HG03354 (cell line): ENCODE data around the gene KMO.

Source experiments
- ATAC-seq: cut with Tn5 transposase; IDR thresholded peaks from one replicate; pipeline ENCODE4 v1.9.1; 2021; ENCODE audit warnings: mild to moderate bottlenecking; ENCODE audit not compliant: unreplicated experiment, poor library complexity, severe bottlenecking

KMO gene

DNA sequence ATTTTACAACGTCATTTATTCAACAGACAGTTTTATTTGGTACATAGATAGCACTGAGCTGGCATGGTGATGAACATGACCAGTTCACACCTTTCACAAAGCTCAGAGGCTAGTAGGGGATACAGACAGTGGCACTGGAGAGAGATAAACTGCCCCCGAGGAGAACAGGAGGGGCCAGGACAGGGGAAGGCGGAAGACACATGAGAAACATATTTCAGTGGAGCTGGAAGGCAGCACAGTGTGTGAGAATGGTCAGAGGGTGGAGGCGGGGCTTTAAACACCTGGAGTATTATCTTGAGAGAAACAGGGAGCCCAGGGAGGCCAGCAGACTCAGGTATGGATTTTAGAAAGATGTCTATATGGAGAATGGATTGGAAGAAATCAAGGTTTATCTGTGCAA, 58.5 kb downstream of the KMO start:
- ATAC-seq: no peak

DNA sequence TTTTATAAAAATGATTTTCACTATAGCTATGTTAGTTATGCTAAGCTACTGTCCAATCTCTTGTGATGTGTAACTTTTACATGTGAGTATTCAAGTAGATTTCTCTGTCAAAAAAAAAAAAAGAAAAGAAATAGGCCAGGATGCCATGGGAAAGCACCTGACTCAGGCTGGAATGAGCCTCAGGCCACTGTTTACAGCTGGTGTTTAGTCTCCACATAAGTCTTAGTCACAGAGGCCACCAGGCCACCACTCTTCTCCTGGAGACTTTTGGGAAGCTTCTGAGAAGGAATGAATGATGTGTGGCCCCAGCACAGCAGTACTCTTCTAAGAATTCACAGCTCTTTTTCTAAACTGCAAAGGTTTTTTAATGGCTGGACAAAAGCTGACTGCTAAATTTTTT, 59.1 kb downstream of the KMO start:
- ATAC-seq: no peak

DNA sequence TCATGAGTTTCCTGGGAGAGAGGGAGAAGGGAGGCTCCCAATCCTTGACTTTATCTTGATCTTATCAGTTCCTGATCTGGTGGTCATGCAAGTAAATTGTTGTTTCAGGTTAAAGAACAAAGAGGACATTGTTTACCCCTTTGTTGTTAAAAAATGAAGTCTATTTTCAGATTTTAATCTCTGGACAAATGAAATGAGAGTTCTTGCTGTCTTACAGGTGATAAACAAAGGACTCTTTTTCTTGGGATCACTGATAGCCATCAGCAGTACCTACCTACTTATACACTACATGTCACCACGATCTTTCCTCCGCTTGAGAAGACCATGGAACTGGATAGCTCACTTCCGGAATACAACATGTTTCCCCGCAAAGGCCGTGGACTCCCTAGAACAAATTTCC, 59.6 kb downstream of the KMO start:
- no peak for ATAC-seq

DNA sequence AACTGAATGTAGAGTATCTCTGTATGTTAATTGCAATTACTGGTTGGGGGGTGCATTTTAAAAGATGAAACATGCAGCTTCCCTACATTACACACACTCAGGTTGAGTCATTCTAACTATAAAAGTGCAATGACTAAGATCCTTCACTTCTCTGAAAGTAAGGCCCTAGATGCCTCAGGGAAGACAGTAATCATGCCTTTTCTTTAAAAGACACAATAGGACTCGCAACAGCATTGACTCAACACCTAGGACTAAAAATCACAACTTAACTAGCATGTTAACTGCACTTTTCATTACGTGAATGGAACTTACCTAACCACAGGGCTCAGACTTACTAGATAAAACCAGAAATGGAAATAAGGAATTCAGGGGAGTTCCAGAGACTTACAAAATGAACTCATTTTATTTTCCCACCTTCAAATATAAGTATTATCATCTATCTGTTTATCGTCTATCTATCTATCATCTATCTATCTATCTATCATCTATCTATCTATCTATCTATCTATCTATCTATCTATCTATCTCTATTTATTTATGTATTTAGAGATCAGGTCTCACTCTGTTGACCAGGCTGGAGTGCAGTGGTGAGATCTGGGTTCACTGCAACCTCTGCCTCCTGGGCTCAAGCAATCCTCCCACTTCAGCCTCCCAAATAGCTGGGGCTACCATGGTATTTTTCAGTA, 60.2 kb downstream of the KMO start:
- peak; percentile 77 for ATAC-seq

DNA sequence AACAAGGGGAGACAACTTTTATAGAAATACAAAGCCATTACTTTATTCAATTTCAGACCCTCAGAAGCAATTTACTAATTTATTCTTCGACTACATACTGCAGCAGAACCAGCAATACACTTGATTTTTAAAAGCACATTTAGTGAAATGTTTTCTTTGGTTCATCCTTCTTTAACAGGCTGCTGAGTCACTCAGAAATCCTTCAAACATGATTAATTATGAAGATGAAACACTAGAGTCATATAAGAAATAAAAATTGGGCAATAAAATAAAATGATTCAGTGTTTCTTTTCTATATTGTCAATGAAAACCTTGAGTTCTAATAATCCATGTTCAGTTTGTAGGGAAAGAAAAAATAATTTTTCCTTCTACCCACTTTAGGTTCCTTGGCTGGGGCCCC, 61.0 kb downstream of the KMO start:
- ATAC-seq: no peak

DNA sequence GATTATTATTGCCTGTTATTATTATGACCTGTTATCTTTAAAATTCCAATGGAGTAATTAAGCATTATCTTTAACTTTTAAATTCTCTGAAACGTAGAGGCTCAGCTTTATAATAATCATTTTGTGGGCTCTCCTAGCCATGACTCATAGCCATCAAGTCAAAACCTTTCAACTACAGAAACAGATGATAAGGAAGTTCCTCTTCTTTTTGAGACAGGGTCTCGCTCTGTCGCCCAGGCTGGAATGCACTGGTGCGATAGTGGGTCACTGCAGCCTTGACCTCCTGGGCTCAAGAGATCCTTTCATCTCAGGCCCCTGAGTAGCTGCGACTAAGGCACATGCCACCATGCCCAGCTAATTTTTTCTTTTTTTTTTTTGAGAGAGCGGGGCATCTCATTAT, 64.5 kb downstream of the KMO start:
- ATAC-seq: no peak

DNA sequence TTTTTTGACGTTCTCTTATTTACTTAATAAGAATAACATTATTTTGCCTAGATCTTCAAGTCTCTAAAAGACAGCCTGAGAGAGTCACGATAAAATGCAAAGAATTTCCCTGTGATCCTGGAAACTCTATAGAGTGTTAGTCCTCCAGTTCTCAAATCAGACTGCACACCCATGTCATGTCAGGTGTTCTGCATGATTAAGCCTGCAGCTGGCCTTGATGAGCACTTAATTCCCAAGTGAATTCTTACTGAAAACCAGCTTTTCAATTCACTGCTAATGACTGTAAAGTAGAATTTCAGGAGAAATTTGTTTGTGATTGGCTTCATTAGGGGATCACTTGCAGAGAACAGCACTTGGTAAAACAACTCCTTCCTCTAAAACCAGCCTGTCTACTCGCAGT, 66.1 kb downstream of the KMO start:
- peak; percentile 34 for ATAC-seq

DNA sequence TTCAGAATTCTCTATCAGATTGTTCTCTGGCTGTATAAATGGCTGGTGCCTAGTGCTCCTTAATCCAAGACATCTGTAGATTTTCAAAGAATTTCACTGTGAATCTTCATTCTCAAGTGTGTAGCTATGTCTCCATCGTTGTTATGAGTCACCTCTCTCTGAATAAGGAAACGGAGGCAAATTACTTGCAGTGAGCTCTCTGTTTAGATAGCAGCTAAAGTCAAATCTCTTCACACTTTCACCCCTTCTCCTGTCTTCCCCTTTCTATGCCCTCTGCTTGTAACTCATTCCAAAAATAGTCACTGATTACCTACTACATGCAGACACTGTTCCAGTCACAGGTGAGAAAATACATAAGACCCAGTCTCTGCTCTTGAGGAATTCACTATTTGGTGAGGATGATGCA, 68.3 kb downstream of the KMO start:
- ATAC-seq: peak; percentile 82

DNA sequence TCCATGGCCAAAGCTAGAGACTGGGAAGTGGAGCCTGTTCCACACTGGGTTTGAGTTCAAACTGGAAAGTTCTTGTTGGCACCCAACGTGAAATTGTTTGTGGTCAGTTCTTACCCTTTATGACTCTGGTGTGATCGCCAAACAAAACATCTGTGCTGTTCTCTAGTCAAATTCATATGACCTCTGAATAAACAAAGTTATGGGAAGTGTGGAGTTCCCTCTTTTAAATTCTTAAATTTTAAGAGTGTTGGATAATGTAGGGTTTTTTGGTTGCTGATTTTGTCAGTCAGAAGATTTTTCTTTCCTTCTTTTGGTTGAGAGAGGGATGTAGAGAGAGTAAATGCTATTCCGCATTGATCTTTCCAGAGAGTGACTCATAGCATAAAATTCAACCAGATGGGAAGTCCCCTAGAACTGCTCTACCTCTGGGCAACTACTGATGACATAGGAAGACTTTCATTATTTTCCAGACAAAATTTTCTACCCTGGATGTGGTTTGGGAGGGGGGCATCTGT, 71.6 kb downstream of the KMO start:
- ATAC-seq: no peak

DNA sequence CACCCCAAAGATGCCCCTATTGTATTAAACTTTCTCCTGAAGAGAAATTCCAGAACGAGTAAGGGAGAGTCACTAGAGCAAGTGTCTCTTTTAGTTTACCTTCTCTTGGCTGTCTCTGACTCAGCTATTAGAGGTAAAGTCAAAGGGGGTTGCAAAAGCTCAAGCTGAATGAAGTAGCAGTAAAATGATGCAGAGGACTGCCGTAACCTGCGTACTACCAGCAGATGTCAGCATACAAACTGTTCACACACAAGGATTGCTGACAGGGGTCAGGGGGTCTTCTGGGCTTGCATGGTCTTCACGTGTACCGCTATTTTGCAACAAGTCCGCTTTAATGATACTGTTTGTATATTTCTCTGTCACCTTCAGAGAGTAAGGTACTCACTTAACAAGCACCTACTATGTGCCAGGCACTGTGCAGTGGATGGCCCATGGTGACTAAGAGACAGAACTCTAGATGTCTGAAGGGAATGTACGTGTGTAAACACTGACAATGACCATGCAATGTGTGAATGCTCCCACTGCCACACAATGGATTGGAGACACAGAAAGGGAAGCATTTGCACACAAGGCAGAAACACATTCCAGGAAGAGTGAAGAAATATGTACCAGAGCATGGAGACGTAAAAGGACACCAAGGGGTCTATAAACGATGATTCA, 73.1 kb downstream of the KMO start:
- no peak for ATAC-seq

DNA sequence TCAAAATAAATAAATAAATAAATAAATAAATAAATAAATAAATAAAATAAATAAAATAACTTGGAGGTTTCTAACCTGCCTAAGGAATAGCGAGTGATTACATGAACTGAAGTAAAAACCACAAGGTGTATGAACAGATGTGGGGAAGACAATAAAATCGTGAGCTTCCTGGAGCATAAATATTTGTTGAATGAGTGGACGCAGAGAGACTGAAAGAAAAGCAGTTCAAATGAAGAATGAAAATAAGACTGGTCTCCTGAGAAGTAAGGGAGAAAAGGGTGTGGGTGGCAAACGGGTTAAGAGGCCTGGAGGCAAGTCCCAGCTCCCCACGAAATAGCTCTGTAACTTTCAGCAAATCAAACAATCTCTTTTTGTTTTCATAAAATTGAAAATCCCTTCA, 74.4 kb downstream of the KMO start:
- ATAC-seq: no peak

DNA sequence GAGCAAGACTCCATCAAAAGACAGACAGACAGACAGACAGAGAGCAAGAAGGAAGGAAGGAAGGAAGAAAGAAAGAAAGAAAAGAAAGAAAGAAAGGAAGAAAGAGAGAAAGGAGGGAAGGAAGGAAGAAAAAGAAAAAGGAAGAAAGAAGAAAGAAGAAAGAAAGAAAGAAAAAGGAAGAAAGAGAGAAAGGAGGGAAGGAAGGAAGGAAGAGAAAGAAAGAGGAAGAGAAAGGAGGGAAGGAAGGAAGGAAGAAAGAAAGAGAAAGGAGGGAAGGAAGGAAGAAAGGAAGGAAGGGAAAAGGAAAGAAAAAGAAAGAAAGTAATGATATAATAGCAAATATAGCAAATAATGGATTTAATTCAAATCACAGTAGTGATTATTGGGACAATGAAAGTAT, 75.3 kb downstream of the KMO start:
- no peak for ATAC-seq

DNA sequence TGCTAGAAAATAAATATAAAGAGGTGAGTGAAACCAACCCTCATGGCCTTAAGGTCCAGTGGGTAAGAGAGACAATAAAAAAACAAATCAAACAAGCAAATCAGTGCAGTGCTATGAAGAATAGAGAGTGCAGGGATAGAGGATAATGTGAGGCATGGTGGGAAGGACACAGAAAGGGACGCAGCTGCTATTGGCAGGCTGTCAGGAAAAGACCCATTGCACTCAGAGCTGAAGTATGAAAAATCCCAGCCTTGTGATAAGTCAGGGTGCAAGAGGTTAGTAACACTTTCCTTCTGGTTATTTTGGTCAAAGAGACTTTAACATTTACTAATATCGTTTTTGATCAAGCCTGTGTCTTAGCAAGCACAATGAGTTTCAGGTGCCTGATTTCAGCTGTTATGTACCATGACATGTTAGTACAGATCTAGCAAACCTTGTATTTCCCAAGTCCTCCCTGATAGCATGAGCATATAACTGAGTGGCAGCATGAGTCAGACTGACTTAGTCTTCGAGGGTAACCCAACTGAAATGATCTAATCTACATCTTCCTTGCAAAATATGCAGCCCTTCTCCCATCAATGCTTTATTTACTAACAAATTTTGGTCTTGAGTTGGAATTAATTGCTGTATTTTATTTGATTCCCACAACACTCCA, 76.3 kb downstream of the KMO start:
- no peak for ATAC-seq

DNA sequence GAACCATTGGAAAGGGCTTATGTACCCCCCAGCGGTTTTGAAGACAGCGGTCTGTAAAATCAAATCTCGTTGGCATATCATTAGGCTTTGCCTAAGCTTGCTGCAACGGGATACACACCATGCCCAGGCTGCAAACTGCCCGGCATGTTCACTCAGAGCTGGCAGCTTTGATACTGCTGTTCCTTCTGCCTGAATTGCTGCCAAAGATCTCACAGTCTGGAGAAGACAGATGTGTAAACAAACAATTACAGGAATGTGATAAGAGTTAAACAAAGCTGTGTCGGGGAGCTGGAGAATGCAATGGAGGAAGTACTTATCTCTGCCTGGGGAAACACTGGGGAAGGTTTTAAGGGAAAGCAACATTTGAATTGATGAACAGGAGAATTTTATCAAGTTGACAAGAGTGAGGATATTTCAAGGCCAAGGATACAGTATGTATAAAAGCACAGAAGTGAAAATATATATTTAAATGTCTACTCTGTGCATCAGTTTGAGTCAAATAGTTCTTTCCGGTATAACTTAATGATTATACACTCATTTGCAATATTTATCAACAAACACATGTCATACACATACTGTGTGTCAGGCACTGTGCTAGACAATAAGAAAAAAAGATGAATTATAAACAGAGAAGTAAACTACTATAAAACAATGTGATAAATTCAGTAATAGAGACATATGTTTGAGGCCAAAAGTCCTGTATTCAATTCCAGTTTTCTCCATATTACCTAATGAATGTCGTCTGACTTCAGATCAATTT, 78.1 kb downstream of the KMO start:
- no peak for ATAC-seq

DNA sequence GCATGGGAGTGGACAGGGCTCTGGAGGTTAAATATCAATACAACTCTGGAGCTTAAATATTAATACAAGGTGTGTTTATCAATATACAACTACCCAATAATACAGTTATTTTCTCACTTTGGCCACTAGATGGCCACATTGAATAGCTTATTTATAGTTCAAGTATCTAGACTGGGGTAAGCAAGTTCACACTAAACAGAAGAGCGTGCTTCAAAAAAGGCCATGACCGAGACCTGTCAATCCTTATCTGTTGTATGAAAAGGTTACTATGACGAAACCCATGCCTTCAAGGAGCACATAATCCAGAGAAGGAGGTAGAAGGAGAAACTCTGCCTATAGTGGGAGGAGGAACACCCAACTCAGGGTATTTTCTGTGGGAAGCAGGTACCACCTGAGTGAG, 78.9 kb downstream of the KMO start:
- ATAC-seq: peak; percentile 96

DNA sequence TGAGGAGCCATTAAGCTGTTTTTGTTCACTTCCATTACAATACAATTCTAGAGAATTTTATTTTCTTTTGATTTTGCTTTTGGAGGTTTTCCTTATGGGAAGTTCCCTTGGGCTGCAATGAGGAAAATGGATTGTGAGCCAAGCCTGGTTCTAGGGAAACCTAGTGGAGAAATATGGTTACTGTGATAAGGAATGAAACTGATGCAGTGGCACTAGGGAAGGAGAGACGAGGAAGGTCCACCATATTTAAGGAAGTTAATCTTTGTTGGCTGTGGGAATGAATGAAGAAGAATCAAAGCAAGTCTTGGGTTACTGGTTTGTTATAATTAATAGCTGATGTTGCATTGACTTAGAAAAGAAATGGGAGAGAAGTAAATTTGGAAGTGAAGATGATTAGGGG, 79.6 kb downstream of the KMO start:
- no peak for ATAC-seq

DNA sequence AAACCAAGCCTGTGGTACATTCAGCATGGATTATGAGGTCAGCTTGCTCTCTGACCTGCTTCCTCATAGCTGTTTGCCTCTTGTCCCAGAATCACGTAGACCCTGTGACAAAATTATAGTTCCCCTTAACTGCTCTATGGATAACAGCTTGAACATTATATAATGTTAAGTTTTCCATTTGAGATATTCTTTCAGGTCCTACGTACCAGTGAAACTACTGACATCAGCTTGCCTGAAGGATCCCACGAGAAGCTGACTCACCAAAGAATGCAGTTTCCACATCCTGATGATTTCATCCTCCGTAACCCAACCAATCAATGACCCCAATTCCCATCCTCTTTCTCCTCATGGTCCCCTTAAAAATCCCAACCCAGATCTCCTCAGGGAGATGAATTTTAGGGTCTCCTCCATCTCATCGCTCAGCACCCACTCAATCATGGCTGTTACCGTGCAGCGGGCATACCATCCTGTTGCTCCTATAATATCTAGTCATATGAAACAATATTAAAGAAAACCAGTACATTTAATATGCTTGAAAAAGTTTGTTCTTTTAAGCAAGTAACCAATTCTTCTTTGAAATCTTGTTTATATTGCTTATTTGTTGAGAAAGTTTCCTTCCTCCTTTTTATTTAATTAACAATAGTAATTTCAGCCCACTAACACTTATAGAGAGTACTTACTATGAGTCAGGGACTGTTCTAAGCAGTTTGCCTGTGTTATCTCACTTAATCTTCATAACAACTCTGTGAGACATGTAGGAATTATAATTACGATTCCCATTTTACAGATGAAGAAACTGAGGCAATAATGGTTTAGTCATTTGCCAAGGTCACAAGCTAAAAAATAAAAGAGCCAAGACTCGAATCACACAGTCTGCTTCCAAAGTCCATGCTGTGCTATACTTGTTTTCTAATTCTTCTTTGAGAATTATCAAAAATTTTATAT, 80.6 kb downstream of the KMO start:
- ATAC-seq: no peak

DNA sequence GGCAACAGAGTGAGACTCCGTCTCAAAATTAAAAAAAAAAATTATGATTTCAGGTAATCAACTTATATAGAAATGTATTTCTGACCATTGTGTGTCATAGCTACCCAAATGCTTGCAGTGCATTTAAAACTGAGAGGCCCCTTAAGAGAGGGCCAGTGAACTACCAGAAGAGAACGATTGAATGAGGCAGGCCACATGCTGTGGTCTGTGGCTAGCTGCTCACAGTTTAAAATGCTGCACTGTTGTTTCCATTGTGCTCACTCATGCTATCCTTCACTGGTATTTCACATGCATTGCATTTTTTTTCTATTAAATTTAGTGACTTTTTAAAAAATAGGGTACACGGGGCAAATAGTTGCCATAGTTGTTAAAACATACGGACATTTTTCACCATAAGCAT, 82.0 kb downstream of the KMO start:
- no peak for ATAC-seq

DNA sequence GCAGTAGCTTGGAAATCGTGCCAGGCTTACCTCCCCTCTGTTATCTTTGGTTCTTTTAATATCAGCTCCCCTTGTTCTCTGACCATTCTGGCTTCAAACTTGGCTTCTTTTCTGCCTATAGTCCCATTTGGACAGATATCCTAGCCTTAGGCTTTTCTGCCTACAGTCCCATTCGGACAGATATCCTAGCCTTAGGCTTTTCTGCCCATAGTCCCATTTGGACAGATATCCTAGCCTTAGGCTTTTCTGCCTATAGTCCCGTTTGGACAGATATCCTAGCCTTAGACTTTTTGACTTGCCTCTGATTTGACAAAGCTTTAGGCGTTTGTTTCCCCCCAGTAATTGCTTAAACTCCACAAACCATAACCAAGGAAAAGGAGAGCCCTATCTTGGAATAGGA, 82.4 kb downstream of the KMO start:
- ATAC-seq: no peak
